ENCODE data around the gene EMX1.
A peak's percentile ranks its signal among the peaks of the same experiment; 100 is the strongest.

EMX1 gene

DNA sequence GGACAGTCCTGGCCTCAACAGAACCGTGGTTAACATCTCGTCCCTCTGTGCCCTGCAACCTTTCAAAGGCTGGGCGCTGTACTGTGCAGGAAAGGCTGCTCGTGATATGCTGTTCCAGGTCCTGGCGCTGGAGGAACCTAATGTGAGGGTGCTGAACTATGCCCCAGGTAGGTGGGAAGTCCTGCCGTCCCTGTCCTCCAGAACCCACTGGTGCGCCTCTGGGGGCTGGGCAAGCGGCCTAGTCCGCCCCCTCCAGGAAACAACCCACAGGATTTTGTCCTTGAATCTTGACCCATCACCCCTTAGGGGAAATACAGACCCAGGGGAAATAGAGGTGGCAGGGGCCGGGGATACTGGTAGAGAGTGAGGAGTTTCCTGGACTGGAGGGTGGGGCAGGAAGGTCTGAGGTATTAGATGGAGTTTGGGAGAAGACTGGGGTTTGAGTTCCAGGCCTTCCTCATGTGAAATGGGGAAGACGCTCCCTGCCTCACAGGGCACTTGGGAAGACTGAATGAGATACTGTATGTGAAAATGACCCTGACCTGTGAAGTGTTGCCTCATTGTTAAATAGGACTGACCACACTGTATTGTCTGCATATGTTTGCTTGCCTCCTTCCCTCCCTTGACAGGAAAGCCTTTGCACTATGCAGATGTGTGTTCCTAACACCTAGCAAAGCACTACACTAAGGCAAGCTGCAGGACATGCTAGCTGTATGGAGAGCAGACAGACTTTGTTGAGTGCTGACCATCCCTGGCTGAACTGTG lies 28.7 kb upstream of the EMX1 start:
- Histone ChIP-seq H2BK15ac (ENCODE audit: low read length) (no peak overlapping the region), H2BK5ac (ENCODE audit: low read length) (no peak overlapping the region), H3K27me3 (ENCODE audit: control insufficient read depth in 3 of 3, insufficient read depth in 3 of 3, low read depth in 1 of 3, low read length in 3 of 3) (peaks cover 0 to 30% (median 16%) of the 10 kb centered on the region in 3 experiments), H3K4ac (ENCODE audit: low read length) (no peak overlapping the region), H3K4me2 (ENCODE audit: insufficient read depth, low read length, poor library complexity, severe bottlenecking) (no peak overlapping the region), H3K4me1 (ENCODE audit: control insufficient read depth in 2 of 2, insufficient read depth in 1 of 2, low read depth in 1 of 2, low read length in 2 of 2) (peaks cover 4% of the 10 kb centered on the region in 2 donors), H3K9me3 (replicated peaks in 1 of 2; ENCODE audit: control insufficient read depth in 2 of 2, insufficient read depth in 1 of 2, low read depth in 1 of 2, low read length in 2 of 2) (no peaks in the 10 kb centered on the region), H2AFZ (ENCODE audit: low read length) (no peak overlapping the region), H3K36me3 (replicated peaks in 1 of 2; ENCODE audit: control insufficient read depth in 2 of 2, insufficient read depth in 2 of 2, low read length in 2 of 2) (no peaks in the 10 kb centered on the region), H3K18ac (ENCODE audit: low read length) (peak overlapping the region; percentile 54), H4K91ac (ENCODE audit: low read depth, low read length, poor library complexity) (no peak overlapping the region), H3K9ac (ENCODE audit: low read depth, low read length, poor library complexity) (no peak overlapping the region), H3K23ac (ENCODE audit: low read depth, low read length, poor library complexity) (peak overlapping the region; percentile 8), H2BK120ac (ENCODE audit: low read depth, low read length) (no peak overlapping the region), H2AK5ac (ENCODE audit: low read depth, low read length) (no peak overlapping the region), H3K4me3 (ENCODE audit: low read length in 2 of 2) (peak overlapping the region in 1 of 2 donors; percentile 52), H4K8ac (ENCODE audit: low read depth, low read length) (no peak overlapping the region), H3K14ac (ENCODE audit: low read length) (no peak overlapping the region), H3K27ac (replicated peaks; ENCODE audit: low read length) (no peak overlapping the region), H3K79me1 (ENCODE audit: low read depth, low read length) (no peaks in the 10 kb centered on the region), H2BK12ac (ENCODE audit: low read length) (no peak overlapping the region)
- no CpG with 5 or more reads among the region's 11 CpGs for WGBS, 2 donors (ENCODE audit: extremely low coverage in 2 of 2, insufficient read length in 2 of 2, insufficient replicate concordance in 1 of 2)
- no peak for DNase-seq (ENCODE audit: low spot score)

DNA sequence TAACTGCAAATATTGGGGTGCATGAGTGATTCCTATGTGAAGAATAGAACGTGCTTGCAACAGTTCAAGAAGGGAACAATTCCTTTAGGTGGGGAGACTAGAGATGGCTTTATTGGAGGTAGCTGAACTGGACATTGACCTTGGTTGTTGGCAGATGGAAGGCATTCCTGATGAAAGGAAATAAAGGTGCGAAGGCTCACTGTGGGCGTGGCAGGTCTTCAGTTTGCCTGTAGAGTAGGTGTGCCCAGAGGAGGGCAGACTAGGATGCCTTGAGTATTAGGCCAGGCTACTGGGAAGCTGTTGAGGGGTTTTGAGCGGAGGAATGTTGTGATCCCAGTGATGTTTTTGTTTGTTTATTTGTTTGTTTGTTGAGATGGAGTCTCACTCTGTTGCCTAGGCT lies 27.3 kb upstream of the EMX1 start:
- Histone ChIP-seq H2AFZ (ENCODE audit: low read length) (no peak overlapping the region), H3K36me3 (replicated peaks in 1 of 2; ENCODE audit: control insufficient read depth in 2 of 2, insufficient read depth in 2 of 2, low read length in 2 of 2) (no peaks in the 10 kb centered on the region), H3K23ac (ENCODE audit: low read depth, low read length, poor library complexity) (no peak overlapping the region), H3K9ac (ENCODE audit: low read depth, low read length, poor library complexity) (no peak overlapping the region), H3K27me3 (ENCODE audit: control insufficient read depth in 3 of 3, insufficient read depth in 3 of 3, low read depth in 1 of 3, low read length in 3 of 3) (peaks cover 0 to 38% (median 18%) of the 10 kb centered on the region in 3 experiments), H2BK15ac (ENCODE audit: low read length) (no peak overlapping the region), H2BK12ac (ENCODE audit: low read length) (no peak overlapping the region), H3K4me3 (ENCODE audit: low read length in 2 of 2) (no peak overlapping the region), H3K4ac (ENCODE audit: low read length) (no peak overlapping the region), H3K4me2 (ENCODE audit: insufficient read depth, low read length, poor library complexity, severe bottlenecking) (no peak overlapping the region), H3K14ac (ENCODE audit: low read length) (no peak overlapping the region), H3K4me1 (ENCODE audit: control insufficient read depth in 2 of 2, insufficient read depth in 1 of 2, low read depth in 1 of 2, low read length in 2 of 2) (peaks cover 4 to 15% of the 10 kb centered on the region in 2 donors), H2BK5ac (ENCODE audit: low read length) (no peak overlapping the region), H2BK120ac (ENCODE audit: low read depth, low read length) (no peak overlapping the region), H2AK5ac (ENCODE audit: low read depth, low read length) (no peak overlapping the region), H3K9me3 (replicated peaks in 1 of 2; ENCODE audit: control insufficient read depth in 2 of 2, insufficient read depth in 1 of 2, low read depth in 1 of 2, low read length in 2 of 2) (no peaks in the 10 kb centered on the region), H4K91ac (ENCODE audit: low read depth, low read length, poor library complexity) (no peak overlapping the region), H4K8ac (ENCODE audit: low read depth, low read length) (no peak overlapping the region), H3K27ac (replicated peaks; ENCODE audit: low read length) (no peak overlapping the region), H3K79me1 (ENCODE audit: low read depth, low read length) (no peaks in the 10 kb centered on the region), H3K18ac (ENCODE audit: low read length) (no peak overlapping the region)
- no peak for DNase-seq (ENCODE audit: low spot score)
- no CpG with 5 or more reads among the region's 4 CpGs for WGBS, 2 donors (ENCODE audit: extremely low coverage in 2 of 2, insufficient read length in 2 of 2, insufficient replicate concordance in 1 of 2)

- peak overlapping the region; percentile 15 for H2AK5ac ChIP-seq (ENCODE audit: low read depth, low read length)
- H3K14ac ChIP-seq (ENCODE audit: low read length), result no peak overlapping the region
- no peak overlapping the region for H2BK15ac ChIP-seq (ENCODE audit: low read length)
- DNase-seq (ENCODE audit: low spot score), result no peak
- no peak overlapping the region for H4K91ac ChIP-seq (ENCODE audit: low read depth, low read length, poor library complexity)
- no peaks in the 10 kb centered on the region for H3K79me1 ChIP-seq (ENCODE audit: low read depth, low read length)
- H2AFZ ChIP-seq (ENCODE audit: low read length), result no peak overlapping the region
- H3K4me3 ChIP-seq (ENCODE audit: low read length in 2 of 2), result no peak overlapping the region
- no CpG with 5 or more reads among the region's 8 CpGs for WGBS, 2 donors (ENCODE audit: extremely low coverage in 2 of 2, insufficient read length in 2 of 2, insufficient replicate concordance in 1 of 2)
- H2BK120ac ChIP-seq (ENCODE audit: low read depth, low read length), result no peak overlapping the region
- no peak overlapping the region for H4K8ac ChIP-seq (ENCODE audit: low read depth, low read length)
- peaks cover 4 to 24% of the 10 kb centered on the region in 2 donors for H3K4me1 ChIP-seq (ENCODE audit: control insufficient read depth in 2 of 2, insufficient read depth in 1 of 2, low read depth in 1 of 2, low read length in 2 of 2)
- H3K27me3 ChIP-seq (ENCODE audit: control insufficient read depth in 3 of 3, insufficient read depth in 3 of 3, low read depth in 1 of 3, low read length in 3 of 3), result peaks cover 0 to 40% (median 13%) of the 10 kb centered on the region in 3 experiments
- no peak overlapping the region for H3K18ac ChIP-seq (ENCODE audit: low read length)
- no peak overlapping the region for H2BK12ac ChIP-seq (ENCODE audit: low read length)
- no peak overlapping the region for H3K23ac ChIP-seq (ENCODE audit: low read depth, low read length, poor library complexity)
- no peak overlapping the region for H3K4ac ChIP-seq (ENCODE audit: low read length)
- H3K9ac ChIP-seq (ENCODE audit: low read depth, low read length, poor library complexity), result no peak overlapping the region
- no peak overlapping the region for H3K27ac ChIP-seq (replicated peaks; ENCODE audit: low read length)
- no peaks in the 10 kb centered on the region for H3K9me3 ChIP-seq (replicated peaks in 1 of 2; ENCODE audit: control insufficient read depth in 2 of 2, insufficient read depth in 1 of 2, low read depth in 1 of 2, low read length in 2 of 2)
- H2BK5ac ChIP-seq (ENCODE audit: low read length), result no peak overlapping the region
- H3K36me3 ChIP-seq (replicated peaks in 1 of 2; ENCODE audit: control insufficient read depth in 2 of 2, insufficient read depth in 2 of 2, low read length in 2 of 2), result no peaks in the 10 kb centered on the region
- H3K4me2 ChIP-seq (ENCODE audit: insufficient read depth, low read length, poor library complexity, severe bottlenecking), result no peak overlapping the region
These were observed 26.1 kb upstream of the EMX1 start for GRCh38 chr2:72891091-72891818.

DNA sequence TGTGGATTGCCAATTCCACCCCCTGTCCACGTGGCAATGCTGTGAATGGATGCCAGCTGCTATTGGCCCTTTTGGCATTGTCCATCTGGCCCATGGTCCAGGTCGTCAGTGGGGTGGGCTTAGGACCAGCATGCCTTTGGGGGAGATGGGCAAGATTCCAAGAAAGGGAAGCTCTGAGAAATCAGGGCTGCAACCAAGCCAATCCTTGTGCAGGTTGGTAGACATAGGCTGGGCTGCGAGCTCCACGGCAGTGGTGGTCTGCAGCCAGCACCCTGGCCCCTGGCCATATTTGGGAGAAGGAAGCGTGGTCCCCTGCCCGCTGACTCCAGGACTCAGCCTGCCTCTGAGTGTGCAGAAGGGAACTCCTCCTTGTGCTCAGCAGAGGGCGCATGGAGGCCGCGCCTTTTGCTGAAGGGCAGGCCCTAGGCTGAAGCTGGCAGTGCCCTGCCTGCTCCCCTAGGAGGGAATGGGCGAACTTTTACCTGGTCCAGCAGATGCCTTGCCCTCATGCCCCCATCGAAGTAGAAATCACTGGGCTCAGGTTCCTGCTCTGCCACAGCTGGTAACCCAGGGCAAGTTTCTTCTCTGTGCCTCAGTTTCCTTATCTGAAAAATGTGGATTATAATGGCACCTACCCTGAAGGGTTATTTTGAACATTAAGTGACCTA lies 24.7 kb upstream of the EMX1 start:
- H2AFZ ChIP-seq (ENCODE audit: low read length), result no peak overlapping the region
- no peaks in the 10 kb centered on the region for H3K36me3 ChIP-seq (replicated peaks in 1 of 2; ENCODE audit: control insufficient read depth in 2 of 2, insufficient read depth in 2 of 2, low read length in 2 of 2)
- no peak overlapping the region for H3K27ac ChIP-seq (replicated peaks; ENCODE audit: low read length)
- no peak overlapping the region for H2BK5ac ChIP-seq (ENCODE audit: low read length)
- no peak for DNase-seq (ENCODE audit: low spot score)
- H4K91ac ChIP-seq (ENCODE audit: low read depth, low read length, poor library complexity), result no peak overlapping the region
- no CpG with 5 or more reads among the region's 11 CpGs for WGBS, 2 donors (ENCODE audit: extremely low coverage in 2 of 2, insufficient read length in 2 of 2, insufficient replicate concordance in 1 of 2)
- no peak overlapping the region for H3K14ac ChIP-seq (ENCODE audit: low read length)
- peak overlapping the region; percentile 32 for H3K9ac ChIP-seq (ENCODE audit: low read depth, low read length, poor library complexity)
- peaks cover 0 to 41% (median 5%) of the 10 kb centered on the region in 3 experiments for H3K27me3 ChIP-seq (ENCODE audit: control insufficient read depth in 3 of 3, insufficient read depth in 3 of 3, low read depth in 1 of 3, low read length in 3 of 3)
- no peak overlapping the region for H2AK5ac ChIP-seq (ENCODE audit: low read depth, low read length)
- no peak overlapping the region for H3K23ac ChIP-seq (ENCODE audit: low read depth, low read length, poor library complexity)
- H3K4ac ChIP-seq (ENCODE audit: low read length), result no peak overlapping the region
- H4K8ac ChIP-seq (ENCODE audit: low read depth, low read length), result no peak overlapping the region
- H2BK120ac ChIP-seq (ENCODE audit: low read depth, low read length), result no peak overlapping the region
- no peaks in the 10 kb centered on the region for H3K79me1 ChIP-seq (ENCODE audit: low read depth, low read length)
- no peak overlapping the region for H3K4me2 ChIP-seq (ENCODE audit: insufficient read depth, low read length, poor library complexity, severe bottlenecking)
- no peak overlapping the region for H2BK12ac ChIP-seq (ENCODE audit: low read length)
- no peak overlapping the region for H2BK15ac ChIP-seq (ENCODE audit: low read length)
- H3K4me1 ChIP-seq (ENCODE audit: control insufficient read depth in 2 of 2, insufficient read depth in 1 of 2, low read depth in 1 of 2, low read length in 2 of 2), result peaks cover 0 to 28% of the 10 kb centered on the region in 2 donors
- H3K4me3 ChIP-seq (ENCODE audit: low read length in 2 of 2), result no peak overlapping the region
- no peaks in the 10 kb centered on the region for H3K9me3 ChIP-seq (replicated peaks in 1 of 2; ENCODE audit: control insufficient read depth in 2 of 2, insufficient read depth in 1 of 2, low read depth in 1 of 2, low read length in 2 of 2)
- no peak overlapping the region for H3K18ac ChIP-seq (ENCODE audit: low read length)
